NCI-H345 treated with DMSO at 0.1 percent for 48 hours (cell line): Measurements from ENCODE around the gene NSUN2.
"Not testable (repeated sequence)": the region's sequence is repeated elsewhere in the genome, so short reads cannot be mapped to it uniquely, and the experiment has no call there.

Source experiments
- DNase-seq: peaks from one replicate; lab custom pipeline; 2025; ENCODE audit not compliant: unreplicated experiment; lab: John Stamatoyannopoulos, UW

NSUN2 gene

GRCh38 chr5:6584727-6585126 is 48.1 kb downstream of the NSUN2 start:
- DNase-seq = no peak

- DNase-seq = no peak
Observed at GRCh38 chr5:6584101-6584645, 48.7 kb downstream of the NSUN2 start.

DNA sequence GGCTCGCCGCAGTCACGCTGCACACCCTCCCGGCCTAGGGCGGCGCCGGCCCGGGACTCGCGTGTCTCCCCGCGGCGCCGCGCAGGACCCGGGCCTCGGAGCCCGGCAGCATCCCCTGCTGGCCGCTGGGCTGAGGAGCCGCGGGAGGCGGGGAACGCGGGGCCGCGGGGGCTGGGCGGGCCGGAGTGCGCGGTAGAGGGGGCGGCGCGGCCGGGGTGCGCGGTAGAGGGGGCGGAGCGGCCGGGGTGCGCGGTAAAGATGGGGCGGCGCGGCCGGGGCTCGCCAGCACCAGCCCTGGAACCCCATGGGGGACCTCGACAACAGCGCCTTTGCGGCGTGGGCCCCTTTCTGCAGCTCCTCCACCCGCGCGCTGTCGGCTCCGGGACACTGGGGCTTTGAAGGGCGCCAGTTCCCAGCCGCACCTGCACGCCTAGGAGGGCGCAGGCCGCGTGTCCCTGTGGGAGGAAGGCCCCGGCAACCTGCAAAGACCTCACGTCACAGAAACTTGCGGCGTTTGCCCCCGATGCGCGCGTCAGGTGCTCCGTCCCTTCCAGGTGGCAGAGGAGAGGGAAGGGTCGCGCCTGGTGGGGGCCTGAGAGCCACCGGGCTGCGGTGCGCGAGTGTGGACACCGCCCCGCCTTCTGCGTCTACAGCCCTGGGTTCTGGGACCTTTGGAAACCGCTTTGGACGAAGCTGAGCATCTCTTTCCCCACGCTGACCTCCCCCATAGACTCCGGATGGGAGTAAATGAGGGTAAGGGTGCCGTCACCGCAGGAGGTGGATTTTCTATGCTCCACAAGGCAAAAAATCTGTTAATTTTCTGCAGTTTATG is 49.6 kb downstream of the NSUN2 start:
- no peak for DNase-seq

GRCh38 chr5:6582507-6583048 is 50.3 kb downstream of the NSUN2 start:
- DNase-seq = no peak

DNA sequence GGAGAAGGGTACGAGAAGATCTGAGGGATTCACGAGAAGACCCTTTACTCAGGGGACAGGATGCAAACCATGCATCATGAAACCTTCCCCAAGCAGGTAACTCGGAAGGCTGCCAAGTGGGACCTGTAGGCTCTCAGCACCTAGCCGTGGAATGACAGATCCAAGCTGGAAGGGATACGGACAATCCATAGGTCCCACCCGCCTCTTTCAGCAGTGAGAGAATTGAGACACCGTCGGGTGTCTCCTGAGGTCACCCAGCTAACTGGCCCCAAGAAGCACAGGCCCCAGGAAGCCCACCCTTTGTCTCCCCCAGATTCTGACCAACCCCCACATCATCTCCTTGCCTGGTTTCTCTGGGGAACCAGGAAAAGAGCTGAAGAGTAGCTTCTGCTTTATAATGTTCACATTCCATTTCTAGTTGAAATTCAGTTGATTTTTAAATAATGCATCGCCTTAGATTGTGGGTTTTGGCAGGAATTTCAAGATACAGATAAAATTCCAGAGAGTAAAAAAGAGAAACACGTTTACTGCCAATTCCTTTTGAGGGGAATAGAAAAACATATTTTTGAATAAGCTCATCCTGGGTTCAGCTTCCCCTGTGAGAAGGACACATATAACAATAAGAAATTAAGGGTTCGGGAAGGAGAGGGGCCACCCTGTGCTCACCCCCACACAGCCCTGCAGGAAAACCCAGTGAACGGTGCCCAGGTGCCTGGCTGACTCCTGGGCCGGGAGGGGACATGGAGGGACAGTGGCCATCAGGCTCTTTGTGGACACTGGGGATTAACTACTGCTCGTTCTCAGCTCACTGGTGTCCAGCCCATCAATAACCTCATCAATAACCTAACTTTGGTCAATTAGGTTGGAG is 51.1 kb downstream of the NSUN2 start:
- DNase-seq = no peak

GRCh38 chr5:6581090-6581489 is 51.8 kb downstream of the NSUN2 start:
- DNase-seq = no peak

DNA sequence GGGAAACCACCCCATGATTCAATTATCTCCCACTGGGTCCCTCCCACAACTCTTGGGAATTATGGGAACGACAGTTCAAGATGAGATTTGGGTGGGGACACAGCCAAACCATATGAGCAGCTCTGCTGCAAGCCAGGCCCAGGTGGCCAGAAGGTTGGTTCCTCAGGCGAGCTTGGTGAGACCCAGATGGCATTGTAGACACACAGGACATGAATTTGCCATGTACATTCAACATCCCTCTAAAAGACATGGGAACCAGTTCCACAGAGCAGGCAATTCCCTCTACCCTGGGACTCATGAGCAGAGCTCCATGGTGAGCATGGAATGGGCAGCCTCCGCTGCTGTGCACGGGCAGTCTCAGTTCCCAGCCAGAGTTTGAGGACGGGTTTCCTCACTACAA is 53.3 kb downstream of the NSUN2 start:
- no peak for DNase-seq

DNA sequence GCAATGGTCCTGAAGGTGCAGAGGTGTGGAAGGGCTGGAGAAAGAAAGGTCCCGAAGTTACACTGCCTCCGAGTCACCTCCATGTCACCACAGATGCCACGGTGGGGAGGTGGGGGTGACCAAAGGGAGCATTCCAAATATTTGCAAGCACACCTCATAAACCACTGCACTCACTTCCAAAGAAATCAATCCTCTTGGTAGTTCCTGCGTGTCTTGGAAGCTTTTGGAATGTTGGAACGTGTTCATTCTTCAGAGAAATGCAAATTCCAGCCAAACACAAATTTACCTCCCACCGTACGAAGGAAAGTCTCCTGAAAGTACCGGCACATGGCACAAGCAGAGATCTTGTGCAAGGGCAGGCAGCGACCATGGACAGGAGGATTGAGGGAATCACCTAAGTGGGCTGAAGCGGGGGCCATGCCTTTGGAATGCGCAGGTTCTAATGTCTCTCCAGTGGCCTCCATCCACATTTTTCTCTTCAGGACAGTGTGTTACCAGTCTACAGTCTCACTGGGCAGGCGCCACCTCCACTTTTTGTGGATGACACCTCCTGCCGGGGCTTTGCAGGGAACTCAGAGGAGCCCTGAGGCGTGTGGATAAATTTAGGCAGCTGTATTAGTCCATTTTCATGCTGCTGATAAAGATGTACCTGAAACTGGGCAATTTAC is 54.0 kb downstream of the NSUN2 start:
- no peak for DNase-seq

DNA sequence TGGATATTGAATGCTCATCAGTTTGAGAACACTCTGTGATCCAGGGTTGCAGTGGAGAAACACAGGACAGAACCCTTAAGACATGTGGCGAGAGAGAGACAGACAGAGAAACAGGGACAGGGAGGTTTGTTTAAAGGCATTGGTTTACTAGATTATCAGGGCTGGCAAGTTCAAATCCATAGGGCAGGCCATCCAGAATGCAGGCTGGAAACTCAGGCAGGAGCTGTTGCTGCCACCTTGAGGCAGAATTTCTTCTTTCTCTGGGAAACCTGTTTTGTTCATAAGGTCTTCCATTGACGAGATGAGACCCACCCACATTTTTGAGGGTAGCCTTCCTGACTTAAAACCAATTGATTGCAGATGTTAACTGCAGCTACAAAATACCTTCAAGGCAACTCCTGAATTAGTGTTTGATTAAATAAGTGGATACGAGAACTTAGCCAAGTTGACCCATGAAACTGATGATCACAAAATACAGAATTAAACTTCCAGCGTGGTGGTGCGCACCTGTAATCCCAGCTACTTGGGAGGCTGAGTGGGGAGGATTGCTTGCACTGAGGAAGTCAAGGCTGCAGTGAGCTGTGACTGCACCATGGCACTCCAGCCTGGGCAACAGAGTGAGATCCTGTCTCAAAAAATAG is 55.9 kb downstream of the NSUN2 start:
- peak; percentile 74 for DNase-seq

- peak; percentile 25 for DNase-seq
Observed at GRCh38 chr5:6574537-6575245, 58.2 kb downstream of the NSUN2 start.

DNA sequence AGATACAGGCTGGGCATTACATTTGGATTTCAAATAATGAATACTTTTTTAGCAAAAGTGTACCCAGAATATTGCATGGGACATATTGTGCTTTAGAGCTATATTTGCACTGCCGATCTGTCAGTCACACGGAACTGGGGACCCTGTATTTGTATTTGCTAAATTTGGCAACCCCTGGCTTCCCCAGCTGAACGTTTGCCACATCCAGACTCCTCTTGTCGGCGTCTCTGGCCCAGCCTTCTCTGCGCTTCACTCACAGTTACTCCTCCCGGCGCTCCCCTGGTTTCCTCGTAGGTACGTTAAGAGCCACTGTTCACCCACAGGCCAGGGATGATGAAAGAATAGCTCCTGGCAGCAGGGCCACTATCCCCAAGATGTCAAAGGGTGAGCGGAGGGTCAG is 58.7 kb downstream of the NSUN2 start:
- no peak for DNase-seq

GRCh38 chr5:6573651-6574101 is 59.2 kb downstream of the NSUN2 start:
- no peak for DNase-seq

- DNase-seq = no peak
Observed at GRCh38 chr5:6572825-6573380, 59.9 kb downstream of the NSUN2 start.

DNA sequence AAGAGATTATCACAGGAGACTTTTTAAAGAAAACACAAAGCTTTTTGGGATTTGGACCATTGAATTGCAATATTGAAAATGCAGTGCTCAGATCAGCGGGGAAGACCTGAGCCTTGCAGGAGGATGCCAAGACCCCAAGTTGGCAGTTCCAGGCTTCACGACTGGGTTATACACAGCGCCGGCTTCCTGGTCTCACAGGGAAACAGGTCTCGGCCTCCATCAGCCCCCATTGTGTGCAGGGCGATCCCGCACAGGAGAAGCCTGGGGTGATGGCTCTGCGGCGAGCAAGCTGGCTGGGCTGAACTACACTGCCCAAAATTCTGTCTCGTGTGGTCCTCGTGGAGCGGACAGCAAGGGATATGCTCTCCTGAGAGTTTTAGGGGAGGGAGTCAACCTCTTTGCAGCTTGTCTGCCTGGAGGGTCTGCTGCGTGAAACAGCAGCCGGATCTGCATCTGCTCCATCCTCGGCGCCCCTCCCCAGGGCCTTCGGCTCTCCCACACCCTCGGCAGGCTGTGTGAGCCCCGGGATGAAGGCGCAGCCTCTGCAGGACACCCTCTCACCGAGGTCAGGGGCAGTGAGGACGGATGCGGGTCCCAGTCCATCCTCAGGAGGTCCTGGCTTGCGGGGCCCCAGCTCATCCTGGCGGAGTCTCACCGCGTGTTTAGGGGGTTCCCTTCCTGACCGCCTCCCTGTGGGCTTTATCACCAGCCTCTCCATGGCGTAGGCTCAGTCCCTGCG is 60.6 kb downstream of the NSUN2 start:
- DNase-seq = no peak

DNA sequence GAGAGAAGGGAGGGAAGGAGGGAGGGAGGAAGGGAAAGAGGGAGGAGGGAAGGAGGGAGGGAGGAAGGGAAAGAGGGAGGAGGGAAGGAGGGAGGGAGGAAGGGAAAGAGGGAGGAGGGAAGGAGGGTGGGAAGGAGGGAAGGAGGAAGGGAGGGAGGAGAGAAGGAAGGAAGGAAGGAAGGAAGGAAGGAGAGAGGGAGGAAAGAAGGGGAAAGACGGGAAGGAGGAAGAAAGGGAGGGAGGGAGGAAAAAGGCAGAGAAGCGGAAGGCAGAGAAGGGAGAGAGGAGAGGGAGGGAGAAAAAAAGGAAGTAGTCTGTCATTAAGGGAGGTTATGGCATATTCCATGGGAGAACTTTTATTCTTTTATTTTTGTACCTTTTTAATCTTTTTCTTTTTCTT is 61.2 kb downstream of the NSUN2 start:
- DNase-seq = not testable (repeated sequence)

- no peak for DNase-seq
Observed at GRCh38 chr5:6570530-6570929, 62.3 kb downstream of the NSUN2 start.

DNA sequence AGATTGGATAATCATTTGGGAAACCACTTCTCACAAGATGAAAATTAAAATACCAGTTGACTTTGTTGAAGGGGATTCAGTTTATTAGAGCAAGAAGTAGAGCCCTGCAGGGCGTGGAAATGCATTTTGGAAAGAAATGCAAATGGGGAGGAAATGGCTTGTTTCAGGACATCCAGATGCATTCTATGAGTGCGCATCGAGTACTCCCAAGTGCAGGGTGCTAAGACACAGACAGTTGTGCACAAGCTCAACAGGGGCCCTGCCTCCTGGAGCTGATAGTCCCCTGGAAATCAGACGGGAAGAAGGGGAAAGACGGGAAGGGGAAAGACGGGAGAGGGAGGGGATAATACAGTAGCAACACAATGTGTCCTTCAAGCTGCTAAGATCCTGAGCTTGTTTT is 64.0 kb downstream of the NSUN2 start:
- no peak for DNase-seq

GRCh38 chr5:6568383-6568782 is 64.5 kb downstream of the NSUN2 start:
- no peak for DNase-seq

DNA sequence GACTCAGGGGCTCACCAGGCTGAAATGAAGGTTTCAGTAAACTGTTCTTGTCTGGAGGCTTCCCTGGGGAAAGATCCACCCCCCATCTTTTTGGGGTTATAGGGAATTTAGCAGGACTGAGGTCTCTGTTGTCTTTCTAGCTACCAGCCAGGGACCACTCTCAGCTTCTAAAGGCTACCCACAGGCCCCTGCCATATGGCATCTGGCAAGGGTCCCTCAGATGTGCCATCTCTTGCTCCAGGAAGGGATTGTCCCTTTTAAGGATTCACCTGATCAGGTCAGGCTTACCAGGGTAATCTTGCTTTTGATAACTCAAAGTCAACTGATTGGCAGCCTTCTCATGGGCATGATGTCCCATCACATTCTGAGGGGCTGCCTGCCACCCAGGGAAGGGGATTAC is 65.0 kb downstream of the NSUN2 start:
- DNase-seq = no peak
